HCT116 (cell line): Measurements from ENCODE around the gene RS1. TPM values are rescaled to one million over a fixed set of nuclear protein-coding genes. Genes with fewer than 3 reads are reported as not detected.

Source experiments
- ATAC-seq: fragments of 200-7000 bp; cut with Tn5 transposase; 2 replicates; pipeline ENCODE4 v1.9.1; 2020; ENCODE audit warnings: mild to moderate bottlenecking, moderate library complexity
- BruUV-seq: library from RNA; stranded (reverse); fragments of 400-500 nt; replicated peaks from 2 replicates; lab custom pipeline; 2021; lab: Mats Ljungman, UMichigan
- CTCF ChIA-PET: fragments of 300-600 bp; sonication (Branson Sonifier 250); formaldehyde crosslinking; loops from one replicate; lab custom pipeline; 2021; ENCODE audit warnings: antibody characterized with exemption; lab: Charles Lee
- POLR2A ChIA-PET: fragments of 300-600, 350-600 bp; sonication (Branson Sonifier 250); formaldehyde crosslinking; loops from one replicate; lab custom pipeline; 2021; ENCODE audit warnings: antibody characterized with exemption; lab: Charles Lee
- RAD21 ChIA-PET, 2 experiments: fragments of 300-600 bp; sonication (Branson Sonifier 250); formaldehyde crosslinking; loops; one replicate each; lab custom pipeline; 2023; ENCODE audit warnings: low total read pairs in 2 of 2; ENCODE audit not compliant: uncharacterized antibody in 2 of 2, unreplicated experiment in 2 of 2, low non-redundant PET in 1 of 2; lab: Charles Lee
- DNase-seq: peaks from one replicate; pipeline ENCODE4 v3.0.0-alpha.2; 2010; ENCODE audit warnings: low read depth, low spot score
- H2AFZ ChIP-seq: fragments of 200-600 bp; shearing (Covaris generic), sonication (generic); 2 replicates; pipeline ENCODE4 v1.6.1; 2017; ENCODE audit warnings: low read depth, mixed run types, mixed read lengths, antibody characterized with exemption, low read length; ENCODE audit not compliant: poor library complexity, severe bottlenecking
- H3K27ac ChIP-seq: 2 replicates; pipeline ENCODE4 v1.5.1; 2012; ENCODE audit warnings: low read depth, low read length
- H3K27me3 ChIP-seq: fragments of 200-600 bp; sonication (generic); 2 replicates; pipeline ENCODE4 v1.6.1; 2016; ENCODE audit warnings: mixed run types, low read length, mixed read lengths; ENCODE audit not compliant: insufficient read depth
- H3K36me3 ChIP-seq, 2 experiments: fragments of 200-500 bp in 1 of 2; fragments of 200-600 bp in 1 of 2; sonication (Bioruptor generic) in 1 of 2; sonication (generic) in 1 of 2; 2 replicates each; pipeline versions ENCODE4 v1.5.1 to v1.6.1; 2014 to 2016; ENCODE audit warnings: low read length in 2 of 2, inconsistent platforms in 1 of 2, mixed read lengths in 1 of 2, mixed run types in 1 of 2; ENCODE audit not compliant: insufficient read depth in 2 of 2, control insufficient read depth in 1 of 2
- H3K4me1 ChIP-seq, 2 experiments: fragments of 200-600 bp in 1 of 2; sonication (generic) in 1 of 2; 2 replicates each; pipeline versions ENCODE4 v1.5.1 to v1.6.1; 2012 to 2017; ENCODE audit warnings: low read length in 2 of 2, inconsistent platforms in 1 of 2, mild to moderate bottlenecking in 1 of 2, mixed read lengths in 1 of 2, mixed run types in 1 of 2, moderate library complexity in 1 of 2; ENCODE audit not compliant: insufficient read depth in 2 of 2, control insufficient read depth in 1 of 2
- H3K4me2 ChIP-seq: fragments of 200-600 bp; sonication (generic); 2 replicates; pipeline ENCODE4 v1.6.1; 2017; ENCODE audit warnings: mixed run types, low read length, mixed read lengths
- H3K4me3 ChIP-seq, 2 experiments: fragments of 200-600 bp in 1 of 2; sonication (generic) in 1 of 2; replicated peaks in 1 of 2; 2 replicates each; pipeline ENCODE4 v1.5.1; 2011 to 2016; ENCODE audit warnings: low read length in 2 of 2, control low read depth in 1 of 2, low read depth in 1 of 2, mild to moderate bottlenecking in 1 of 2, mixed read lengths in 1 of 2, mixed run types in 1 of 2
- H3K79me2 ChIP-seq: fragments of 200-600 bp; sonication (generic); 2 replicates; pipeline ENCODE4 v1.6.1; 2017; ENCODE audit warnings: mild to moderate bottlenecking, mixed run types, low read length, moderate library complexity, mixed read lengths; ENCODE audit not compliant: insufficient read depth
- H3K9ac ChIP-seq: fragments of 200-600 bp; sonication (generic); 2 replicates; pipeline ENCODE4 v1.6.1; 2016; ENCODE audit warnings: low read length, mixed read lengths
- H3K9me2 ChIP-seq: fragments of 200-600 bp; sonication (generic), shearing (Covaris generic); 2 replicates; pipeline ENCODE4 v1.6.1; 2017; ENCODE audit warnings: mixed run types, mild to moderate bottlenecking, moderate library complexity; ENCODE audit not compliant: insufficient read depth
- H3K9me3 ChIP-seq, 2 experiments: fragments of 200-500 bp in 1 of 2; fragments of 200-600 bp in 1 of 2; sonication (Bioruptor generic) in 1 of 2; sonication (generic) in 1 of 2; 2 replicates each; pipeline ENCODE4 v1.6.1; 2014 to 2017; ENCODE audit warnings: low read length in 2 of 2, mixed read lengths in 2 of 2, inconsistent platforms in 1 of 2, low read depth in 1 of 2, mild to moderate bottlenecking in 1 of 2, mixed run types in 1 of 2, moderate library complexity in 1 of 2; ENCODE audit not compliant: control insufficient read depth in 1 of 2, insufficient read depth in 1 of 2
- H4K20me1 ChIP-seq: fragments of 200-600 bp; sonication (generic), shearing (Covaris generic); 2 replicates; pipeline ENCODE4 v1.6.1; 2017; ENCODE audit warnings: mixed run types, mild to moderate bottlenecking, moderate library complexity; ENCODE audit not compliant: insufficient read depth
- CBX3 ChIP-seq: IDR thresholded peaks from 2 replicates; pipeline ENCODE4 v1.6.1; 2012; ENCODE audit warnings: low read depth
- CTCF ChIP-seq, 3 experiments: fragments of 200-600 bp in 1 of 3; sonication (generic) in 1 of 3; IDR thresholded peaks in 2 of 3; conservative IDR thresholded peaks in 1 of 3; 2 replicates each; pipeline ENCODE4 v1.5.1; 2012 to 2017; ENCODE audit warnings: low read depth in 2 of 3, low read length in 2 of 3, antibody characterized with exemption in 1 of 3, borderline replicate concordance in 1 of 3, control low read depth in 1 of 3, mild to moderate bottlenecking in 1 of 3, mixed read lengths in 1 of 3, mixed run types in 1 of 3, moderate library complexity in 1 of 3; ENCODE audit not compliant: insufficient read depth in 1 of 3
- FOSL1 ChIP-seq: IDR thresholded peaks from 2 replicates; pipeline ENCODE4 v1.6.1; 2012; ENCODE audit warnings: low read depth
- JUND ChIP-seq: IDR thresholded peaks from 2 replicates; pipeline ENCODE4 v1.6.1; 2012
- RAD21 ChIP-seq: IDR thresholded peaks from 2 replicates; pipeline ENCODE4 v1.6.1; 2012; ENCODE audit warnings: low read depth, mild to moderate bottlenecking
- SP1 ChIP-seq: IDR thresholded peaks from 2 replicates; pipeline ENCODE4 v1.6.1; 2012; ENCODE audit warnings: low read depth
- YY1 ChIP-seq: IDR thresholded peaks from 2 replicates; pipeline ENCODE4 v1.6.1; 2011; ENCODE audit warnings: low read length, low read depth, moderate library complexity, mild to moderate bottlenecking; ENCODE audit not compliant: insufficient replicate concordance; ENCODE audit errors: extremely low read depth
- ZFX ChIP-seq: fragments of 450-650 bp; IDR thresholded peaks from 2 replicates; pipeline ENCODE4 v1.6.1; 2017
- ZNF274 ChIP-seq: fragments of 200-500 bp; sonication (Bioruptor generic); IDR thresholded peaks from 2 replicates; pipeline ENCODE4 v1.6.1; 2014; ENCODE audit warnings: mild to moderate bottlenecking, low read depth, low read length, inconsistent platforms
- intact Hi-C: fragments of 100-400 bp; cut with micrococcal nuclease; formaldehyde crosslinking; loops from 2 replicates; pipeline ENCODE4 v1.10.0; 2022
- total RNA-seq: library from RNA; stranded (reverse); gene quantifications from one replicate; pipeline ENCODE4 v1.2.1, GENCODE V29; 2021; ENCODE audit not compliant: unreplicated experiment
- TF ChIP-seq, protein P1 (sequence below): IDR thresholded peaks from 2 replicates; pipeline ENCODE4 v1.6.1; 2012
- TF ChIP-seq, protein P2 (sequence below): IDR thresholded peaks from 2 replicates; pipeline ENCODE4 v1.6.1; 2011; ENCODE audit warnings: mild to moderate bottlenecking, low read length, moderate library complexity; ENCODE audit not compliant: insufficient replicate concordance; ENCODE audit errors: extremely low read depth

Gene RS1
- total RNA-seq, 1 experiment from 2014 or later: not detected

DNA sequence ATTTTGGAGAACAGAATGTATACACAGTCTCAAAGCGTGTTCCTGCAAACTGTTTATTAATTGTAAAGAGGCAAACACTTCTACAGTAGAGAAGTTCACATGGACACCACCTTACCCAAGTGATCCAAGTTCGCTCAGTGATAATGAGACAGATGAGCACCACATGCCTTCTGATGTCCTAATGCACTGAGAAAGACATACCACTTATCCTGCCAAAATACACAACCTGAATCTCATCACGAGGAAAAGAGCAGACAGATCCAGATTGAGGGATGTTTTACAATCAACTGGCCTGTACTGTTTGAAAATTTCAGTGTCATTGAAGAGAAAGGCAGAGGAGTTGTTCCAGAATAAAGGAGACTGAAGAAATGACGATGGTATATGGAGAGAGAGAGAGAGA is 47.9 kb upstream of the RS1 start:
- Histone ChIP-seq H4K20me1 (no peaks in the 10 kb centered on the region), H3K4me1 (peaks cover 7 to 11% of the 10 kb centered on the region in 2 experiments; a peak in 3 of 4 replicates), H3K27me3 (no peaks in the 10 kb centered on the region), H3K9me3 (no peaks in the 10 kb centered on the region), H3K79me2 (no peaks in the 10 kb centered on the region), H3K4me2 (no peak overlapping the region), H3K9ac (no peak overlapping the region), H3K36me3 (no peaks in the 10 kb centered on the region), H3K9me2 (no peaks in the 10 kb centered on the region), H3K27ac (no peak overlapping the region), H3K4me3 (no peak overlapping the region), H2AFZ (no peak overlapping the region)
- intact Hi-C loops: no loop called here
- BruUV-seq: no TSS peak
- ChIA-PET POLR2A (no interaction called here), CTCF (no interaction called here), RAD21 (no interaction called here)
- DNase-seq (no peak), ATAC-seq (no peak)
- TF ChIP-seq CBX3 (no peak), RAD21 (no peak), SP1 (no peak), ZNF274 (no peak)

DNA sequence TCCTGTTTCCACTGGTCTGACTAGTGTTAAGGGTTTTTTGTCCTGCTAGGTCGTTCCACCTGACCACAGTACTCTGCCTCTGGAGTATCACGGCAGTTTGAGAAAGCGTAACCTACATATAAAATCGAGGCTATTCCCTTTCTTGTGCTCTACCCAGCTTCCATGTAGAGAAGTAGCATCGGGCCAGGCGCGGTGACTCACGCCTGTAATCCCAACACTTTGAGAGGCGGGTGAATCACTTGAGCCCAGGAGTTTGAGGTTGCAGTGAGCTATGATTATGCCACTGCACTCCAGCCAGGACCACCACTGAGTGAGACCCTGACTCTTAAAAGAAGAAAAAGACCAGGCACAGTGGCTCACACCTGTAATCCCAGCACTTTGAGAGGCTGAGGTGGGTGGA is 43.0 kb upstream of the RS1 start:
- H3K79me2 ChIP-seq: no peaks in the 10 kb centered on the region
- peak overlapping the region; percentile 49 for H3K27ac ChIP-seq
- ChIA-PET RAD21 (interaction anchor here in 1 of 2 experiments (0.8 kb wide), 1 partner anchor 305 kb away, joined by 3 read pairs; no protein-coding TSS in a partner anchor), CTCF (no interaction called here), POLR2A (interaction anchor here (1.2 kb wide), 1 partner anchor 12 kb away, joined by 4 read pairs; no protein-coding TSS in a partner anchor)
- BruUV-seq: no TSS peak
- H3K27me3 ChIP-seq: no peaks in the 10 kb centered on the region
- peak overlapping the region; percentile 73 for H2AFZ ChIP-seq
- TF ChIP-seq FOSL1 (peak; percentile 49; the same call in 1 of the 2 replicates), YY1 (no peak), ZFX (no peak), CTCF (IDR thresholded peaks at IDR 0.05 in 2 of 3, conservative IDR thresholded peaks at IDR 0.05 in 1 of 3; ENCODE audit: borderline replicate concordance in 1 of 3, insufficient read depth in 1 of 3, low read depth in 2 of 3, low read length in 2 of 3) (no peak), ZNF274 (no peak), JUND (peak; percentile 45; the same call in 1 of the 2 replicates)
- TF ChIP-seq, protein P1, sequence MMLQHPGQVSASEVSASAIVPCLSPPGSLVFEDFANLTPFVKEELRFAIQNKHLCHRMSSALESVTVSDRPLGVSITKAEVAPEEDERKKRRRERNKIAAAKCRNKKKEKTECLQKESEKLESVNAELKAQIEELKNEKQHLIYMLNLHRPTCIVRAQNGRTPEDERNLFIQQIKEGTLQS: no peak
- TF ChIP-seq, protein P2, sequence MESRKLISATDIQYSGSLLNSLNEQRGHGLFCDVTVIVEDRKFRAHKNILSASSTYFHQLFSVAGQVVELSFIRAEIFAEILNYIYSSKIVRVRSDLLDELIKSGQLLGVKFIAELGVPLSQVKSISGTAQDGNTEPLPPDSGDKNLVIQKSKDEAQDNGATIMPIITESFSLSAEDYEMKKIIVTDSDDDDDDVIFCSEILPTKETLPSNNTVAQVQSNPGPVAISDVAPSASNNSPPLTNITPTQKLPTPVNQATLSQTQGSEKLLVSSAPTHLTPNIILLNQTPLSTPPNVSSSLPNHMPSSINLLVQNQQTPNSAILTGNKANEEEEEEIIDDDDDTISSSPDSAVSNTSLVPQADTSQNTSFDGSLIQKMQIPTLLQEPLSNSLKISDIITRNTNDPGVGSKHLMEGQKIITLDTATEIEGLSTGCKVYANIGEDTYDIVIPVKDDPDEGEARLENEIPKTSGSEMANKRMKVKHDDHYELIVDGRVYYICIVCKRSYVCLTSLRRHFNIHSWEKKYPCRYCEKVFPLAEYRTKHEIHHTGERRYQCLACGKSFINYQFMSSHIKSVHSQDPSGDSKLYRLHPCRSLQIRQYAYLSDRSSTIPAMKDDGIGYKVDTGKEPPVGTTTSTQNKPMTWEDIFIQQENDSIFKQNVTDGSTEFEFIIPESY: no peak
- no peaks in the 10 kb centered on the region for H3K9me2 ChIP-seq
- intact Hi-C loops: no loop called here
- DNase-seq (peak; percentile 10), ATAC-seq (peak; percentile 94)
- peak overlapping the region in 1 of 2 experiments; percentile 17; a peak in 1 of 4 replicates for H3K4me3 ChIP-seq
- no peaks in the 10 kb centered on the region for H3K36me3 ChIP-seq
- no peak overlapping the region; the same call in 1 of the 2 replicates for H3K9ac ChIP-seq
- no peaks in the 10 kb centered on the region for H4K20me1 ChIP-seq
- H3K9me3 ChIP-seq: no peaks in the 10 kb centered on the region
- peak overlapping the region; percentile 59 for H3K4me2 ChIP-seq
- H3K4me1 ChIP-seq: peaks cover 11 to 17% of the 10 kb centered on the region in 2 experiments; a peak in 3 of 4 replicates
